ENCODE results near the gene CD59. TPM values are rescaled to one million over a fixed set of nuclear protein-coding genes. Genes with fewer than 3 reads are reported as not detected.

CD59 gene
- total and polyA plus RNA-seq, 10 of the 15 experiments (the other 5 are each of a cell fraction or from before 2014, with no cell fraction given), result 55.5 to 256 (median 181) TPM

GRCh38 chr11:33687733-33688479, 48.3 kb downstream of the CD59 start:
- Histone ChIP-seq H4K20me1 (ENCODE audit: control insufficient read depth, insufficient read depth) (no peaks in the 10 kb centered on the region), H3K36me3 (ENCODE audit: control insufficient read depth in 2 of 2, insufficient read depth in 2 of 2, low read length in 1 of 2) (no peaks in the 10 kb centered on the region), H3K27ac (ENCODE audit: control insufficient read depth, insufficient read depth) (no peak overlapping the region; the same call in 1 of the 2 replicates), H3K4me1 (ENCODE audit: control insufficient read depth, insufficient read depth, low read length) (peaks cover 3% of the 10 kb centered on the region; the same call in 1 of the 2 replicates), H3K79me2 (ENCODE audit: control insufficient read depth, insufficient read depth, low read length) (no peaks in the 10 kb centered on the region), H3K9ac (ENCODE audit: control insufficient read depth, insufficient read depth, low read length) (no peak overlapping the region), H3K9me3 (replicated peaks; ENCODE audit: control insufficient read depth, insufficient read depth, low read length) (peaks cover 5% of the 10 kb centered on the region; the same call in 2 of the 3 replicates), H3K27me3 (replicated peaks in 1 of 2; ENCODE audit: control insufficient read depth in 2 of 2, insufficient read depth in 2 of 2, low read length in 1 of 2) (no peaks in the 10 kb centered on the region), H3K4me3 (no peak overlapping the region), H2AFZ (ENCODE audit: control insufficient read depth, low read depth, low read length) (peak overlapping the region; percentile 15), H3K4me2 (ENCODE audit: control insufficient read depth, insufficient read depth) (peak overlapping the region; percentile 32; the same call in 1 of the 2 replicates)
- ChIA-PET SMC1A (ENCODE audit: uncharacterized antibody, unreplicated experiment) (interaction anchor here (0.7 to 2.7 kb wide), 12 partner anchors 9 to 368 kb away, joined by 3 to 10 read pairs (median 3); partner anchors contain the start of gene CD59), RAD21 (ENCODE audit: unreplicated experiment) (interaction anchor here (2.3 to 2.9 kb wide), 3 partner anchors 55 to 326 kb away, joined by 6 to 15 read pairs (median 14); no protein-coding TSS in a partner anchor), CTCF (interaction anchor here (0.7 to 6.5 kb wide), 14 partner anchors 8 to 340 kb away, joined by 3 to 45 read pairs (median 3); no protein-coding TSS in a partner anchor), POLR2A (interaction anchor here (1.0 kb wide), 1 partner anchor 322 kb away, joined by 3 read pairs; no protein-coding TSS in a partner anchor)
- FAIRE-seq (peak; percentile 66), ATAC-seq (peak; percentile 74), DNase-seq (ENCODE audit: low read depth, low spot score) (peak; percentile 33)
- BruUV-seq (replicated peaks), result no TSS peak
- in situ Hi-C loops (cut with MboI), result loop anchor here (5.0 kb wide), 1 partner anchor 326 kb away; no protein-coding TSS in a partner anchor
- intact Hi-C loops (cut with micrococcal nuclease; ENCODE audit: unreplicated experiment), result loop anchor here (1.0 to 5.0 kb wide), 3 partner anchors 145 to 521 kb away; no protein-coding TSS in a partner anchor
- 2% methylated on average over 2 of the region's 2 CpGs for WGBS (ENCODE audit: insufficient coverage, insufficient replicate concordance, low lambda C conversion rate, missing lambda C conversion rate)
- TF ChIP-seq CBX5 (IDR thresholded peaks at IDR 0.05; ENCODE audit: low read depth), result no peak; the same call in 1 of the 2 replicates
- no peak for TF ChIP-seq BRCA1 (IDR thresholded peaks at IDR 0.05; ENCODE audit: low read depth, low read length)
- TF ChIP-seq RELB (IDR thresholded peaks at IDR 0.05; ENCODE audit: low read depth), result no peak
- peak; percentile 91 for TF ChIP-seq SMC3 (IDR thresholded peaks at IDR 0.05; ENCODE audit: borderline replicate concordance, low read length)
- no peak for TF ChIP-seq MEF2B (IDR thresholded peaks at IDR 0.05; ENCODE audit: partially characterized antibody, poor library complexity, severe bottlenecking)
- TF ChIP-seq ETV6 (conservative IDR thresholded peaks at IDR 0.05 in 1 of 2, IDR thresholded peaks at IDR 0.05 in 1 of 2; ENCODE audit: borderline replicate concordance in 1 of 2, low read depth in 1 of 2), result 0 out of 4 replicates have a peak, but pooled peaks of 1 of the 2 experiments have one; percentile 8
- no peak for TF ChIP-seq MLLT1 (IDR thresholded peaks at IDR 0.05)
- no peak for TF ChIP-seq STAT1 (conservative IDR thresholded peaks at IDR 0.05)
- no peak for TF ChIP-seq BMI1 (IDR thresholded peaks at IDR 0.05; ENCODE audit: borderline replicate concordance)
- TF ChIP-seq USF1 (IDR thresholded peaks at IDR 0.05; ENCODE audit: borderline replicate concordance, extremely low read length, insufficient read depth, low read depth, low read length), result no peak
- peak; percentile 43; the same call in 1 of the 2 replicates for TF ChIP-seq TCF3 (IDR thresholded peaks at IDR 0.05; ENCODE audit: borderline replicate concordance, insufficient read depth, low read depth, low read length)
- no peak for TF ChIP-seq SKIL (IDR thresholded peaks at IDR 0.05; ENCODE audit: low read depth, poor library complexity, severe bottlenecking)
